HepG2 (cell line): ENCODE results near the gene ARFIP1. TPM values are rescaled to one million over a fixed set of nuclear protein-coding genes. Genes with fewer than 3 reads are reported as not detected.
A peak's percentile ranks its signal among the peaks of the same experiment; 100 is the strongest.

Source experiments
- ATAC-seq: fragments of 200-7000 bp; cut with Tn5 transposase; 3 replicates; pipeline ENCODE4 v1.9.1; 2020; ENCODE audit warnings: mild to moderate bottlenecking, moderate library complexity
- BruUV-seq: library from RNA; stranded (reverse); fragments of 400-500 nt; replicated peaks from 2 replicates; lab custom pipeline; 2021; lab: Mats Ljungman, UMichigan
- CTCF ChIA-PET: fragments of 300-600 bp; formaldehyde crosslinking; extraction: SDS; loops from one replicate; lab custom pipeline; 2021; ENCODE audit warnings: low total read pairs, inconsistent platforms, low intra/inter-chr PET ratio; lab: Yijun Ruan, JAX
- POLR2A ChIA-PET: fragments of 350-600 bp; sonication (Branson Sonifier 250); formaldehyde crosslinking; loops from one replicate; lab custom pipeline; 2020; ENCODE audit warnings: antibody characterized with exemption, inconsistent platforms; lab: Yijun Ruan, JAX
- DNase-seq: peaks from one replicate; pipeline ENCODE4 v3.0.0-alpha.2; 2015; ENCODE audit warnings: low spot score
- FAIRE-seq: peaks from 3 replicates; lab custom pipeline; 2011; peaks lifted over from hg19 to GRCh38; lab: Jason Lieb, UNC
- H2AFZ ChIP-seq: one replicate; pipeline ENCODE4 v1.6.1; 2011; ENCODE audit warnings: low read length, inconsistent platforms
- H3K27ac ChIP-seq: fragments of 300-600 bp; 3 replicates; pipeline ENCODE4 v1.8.0; 2011; ENCODE audit warnings: mixed run types, mild to moderate bottlenecking, mixed read lengths, low read length, inconsistent platforms; ENCODE audit not compliant: insufficient read depth; ENCODE audit errors: extremely low read length
- H3K27me3 ChIP-seq, 2 experiments: fragments of 200-600 bp in 1 of 2; 2 replicates in 1 of 2; 3 replicates in 1 of 2; pipeline versions ENCODE4 v1.6.0 to v1.8.0; 2011; ENCODE audit warnings: low read length in 2 of 2, mild to moderate bottlenecking in 2 of 2, moderate library complexity in 2 of 2, inconsistent platforms in 1 of 2; ENCODE audit not compliant: insufficient read depth in 2 of 2, control insufficient read depth in 1 of 2
- H3K36me3 ChIP-seq, 2 experiments: fragments of 200-600 bp in 1 of 2; replicated peaks in 1 of 2; 2 replicates in 1 of 2; 3 replicates in 1 of 2; pipeline versions ENCODE4 v1.5.1 to v1.8.0; 2011; ENCODE audit warnings: low read length in 2 of 2, inconsistent platforms in 1 of 2; ENCODE audit not compliant: insufficient read depth in 2 of 2, control insufficient read depth in 1 of 2
- H3K4me1 ChIP-seq: 2 replicates; pipeline ENCODE4 v1.5.1; 2012; ENCODE audit warnings: low read length, inconsistent platforms; ENCODE audit not compliant: insufficient read depth
- H3K4me2 ChIP-seq: 2 replicates; pipeline ENCODE4 v1.6.0; 2011; ENCODE audit warnings: low read depth, low read length, inconsistent platforms
- H3K4me3 ChIP-seq, 3 experiments: fragments of 200-600 bp in 1 of 3; sonication (generic), shearing (Covaris generic) in 1 of 3; replicated peaks in 1 of 3; 2 replicates each; pipeline ENCODE4 v1.5.1; 2011 to 2016; ENCODE audit warnings: low read length in 3 of 3, inconsistent platforms in 2 of 3, low read depth in 2 of 3, mild to moderate bottlenecking in 2 of 3, control low read depth in 1 of 3, mixed read lengths in 1 of 3; ENCODE audit not compliant: insufficient read depth in 1 of 3
- H3K79me2 ChIP-seq: one replicate; pipeline ENCODE4 v1.6.1; 2011; ENCODE audit warnings: low read length, inconsistent platforms; ENCODE audit not compliant: insufficient read depth
- H3K9ac ChIP-seq: 2 replicates; pipeline ENCODE4 v1.6.0; 2011; ENCODE audit warnings: mild to moderate bottlenecking, low read depth, low read length, inconsistent platforms; ENCODE audit not compliant: insufficient read depth
- H3K9me3 ChIP-seq: 2 replicates; pipeline ENCODE4 v1.5.1; 2012; ENCODE audit warnings: mild to moderate bottlenecking, low read length
- H4K20me1 ChIP-seq: 2 replicates; pipeline ENCODE4 v1.6.0; 2011; ENCODE audit warnings: inconsistent platforms, mild to moderate bottlenecking, low read length, moderate library complexity; ENCODE audit not compliant: insufficient read depth
- DMAP1 ChIP-seq: IDR thresholded peaks from 2 replicates; pipeline ENCODE4 v1.6.1; 2016
- NR2F2 ChIP-seq: IDR thresholded peaks from 2 replicates; pipeline ENCODE4 v1.6.1; 2012; ENCODE audit warnings: low read depth, inconsistent platforms, borderline replicate concordance
- RARA ChIP-seq: IDR thresholded peaks from 2 replicates; pipeline ENCODE4 v1.6.1; 2016; ENCODE audit warnings: missing genetic modification reagents, missing compliant biosample characterization
- SNRNP70 ChIP-seq: fragments of 200-400 bp; formaldehyde crosslinking; IDR thresholded peaks from 2 replicates; pipeline ENCODE4 v1.6.1; 2017; ENCODE audit warnings: mild to moderate bottlenecking, low read depth, low read length, moderate library complexity
- ZBTB7A ChIP-seq: sonication (generic); formaldehyde crosslinking; IDR thresholded peaks from 2 replicates; pipeline ENCODE4 v1.8.0; 2022; ENCODE audit warnings: mild to moderate bottlenecking, missing genetic modification reagents
- ZFP1 ChIP-seq: IDR thresholded peaks from 2 replicates; pipeline ENCODE4 v1.6.1; 2016
- ZNF30 ChIP-seq: sonication (generic); formaldehyde crosslinking; IDR thresholded peaks from 2 replicates; pipeline ENCODE4 v1.5.0; 2020; ENCODE audit warnings: mild to moderate bottlenecking, missing genetic modification reagents
- ZNF652 ChIP-seq: IDR thresholded peaks from 2 replicates; pipeline ENCODE4 v1.6.1; 2016; ENCODE audit warnings: low read depth, borderline replicate concordance
- ZNF775 ChIP-seq: sonication (generic); formaldehyde crosslinking; IDR thresholded peaks from 2 replicates; pipeline ENCODE4 v1.4.0; 2020; ENCODE audit warnings: missing genetic modification reagents, mild to moderate bottlenecking, moderate library complexity, borderline replicate concordance
- WGBS: methylation state at CpG from one replicate; pipeline ENCODE4 v1.1.6; 2017; ENCODE audit warnings: low lambda C conversion rate; 5-methylcytosine and 5-hydroxymethylcytosine counted together
- in situ Hi-C: cut with HindIII; loops from 2 replicates; pipeline ENCODE4 v1.10.0; 2017; ENCODE audit warnings: low pct_unique_long_range_greater_than_20kb; ENCODE audit not compliant: extremely low pct_ligation_motif_present
- intact Hi-C: fragments of 100-400 bp; cut with micrococcal nuclease; formaldehyde crosslinking; loops from one replicate; pipeline ENCODE4 v1.10.0; 2022; ENCODE audit not compliant: unreplicated experiment
- polyA plus RNA-seq, 8 experiments: library from polyadenylated mRNA; depleted of rRNA in 3 of 8; stranded (reverse) in 7 of 8; unstranded in 1 of 8; fragments of >200 nt; fragmentation: Illumina TruSeq in 4 of 8; extraction: Trizol in 4 of 8; gene quantifications; 2 replicates each; pipeline versions ENCODE4 v1.2.1 to v1.2.3, GENCODE V29; 2011 to 2016; ENCODE audit warnings: low read depth in 4 of 8, missing spikeins in 1 of 8, mixed read lengths in 1 of 8; ENCODE audit not compliant: insufficient read depth in 1 of 8
- total RNA-seq, 5 experiments: library from RNA; depleted of rRNA; stranded (reverse); fragments of >200 nt; fragmentation: Illumina TruSeq; extraction: Trizol; gene quantifications; 2 replicates each; pipeline ENCODE4 v1.2.3, GENCODE V29; 2016; ENCODE audit warnings: low read depth in 1 of 5
- TF ChIP-seq, protein P1 (sequence below): sonication (generic); formaldehyde crosslinking; IDR thresholded peaks from 2 replicates; pipeline ENCODE4 v1.9.0; 2021; ENCODE audit warnings: missing genetic modification reagents, borderline replicate concordance
- TF ChIP-seq, protein P2 (sequence below): sonication (generic); formaldehyde crosslinking; IDR thresholded peaks from 2 replicates; pipeline ENCODE4 v1.5.1; 2020; ENCODE audit warnings: missing genetic modification reagents, mild to moderate bottlenecking, borderline replicate concordance
- TF ChIP-seq, protein P3 (sequence below): sonication (generic); formaldehyde crosslinking; IDR thresholded peaks from 2 replicates; pipeline ENCODE4 v1.4.0; 2020; ENCODE audit warnings: missing genetic modification reagents, borderline replicate concordance
- TF ChIP-seq, protein P4 (sequence below): sonication (generic); formaldehyde crosslinking; IDR thresholded peaks from 2 replicates; pipeline ENCODE4 v1.8.0; 2022; ENCODE audit warnings: missing genetic modification reagents, mild to moderate bottlenecking, inconsistent platforms, borderline replicate concordance

The ARFIP1 gene
- total and polyA plus RNA-seq, 2 of the 13 experiments (the other 11 are each of a cell fraction or from before 2014, with no cell fraction given) = 9.9 to 27.7 TPM

DNA sequence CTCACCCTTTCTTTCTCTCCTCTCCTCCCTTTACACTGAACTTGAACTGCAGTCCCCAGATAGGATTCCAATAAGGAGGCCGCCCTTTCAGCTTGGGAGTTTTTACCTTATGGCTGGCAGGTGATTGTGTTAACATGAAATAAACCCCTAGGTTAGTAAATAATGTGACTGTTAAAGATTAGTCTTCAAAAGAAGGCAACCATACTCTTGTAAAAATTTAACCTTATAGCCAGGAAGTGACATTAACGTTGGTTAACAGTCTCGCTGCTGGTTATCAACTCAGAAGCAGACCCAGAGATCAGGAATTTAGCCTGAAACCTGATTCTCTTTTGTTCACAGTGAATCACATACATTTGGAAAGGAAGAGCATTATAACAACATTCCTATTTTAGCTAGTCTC lies 171.6 kb downstream of the ARFIP1 start:
- peaks cover 0 to 4% of the 10 kb centered on the region in 2 experiments; a peak in 1 of 5 replicates for H3K27me3 ChIP-seq
- H3K4me1 ChIP-seq = peaks cover 22% of the 10 kb centered on the region
- ATAC-seq (peak; percentile 66), FAIRE-seq (no peak), DNase-seq (peak; percentile 29)
- H3K4me2 ChIP-seq = peak overlapping the region; percentile 46
- H4K20me1 ChIP-seq = no peaks in the 10 kb centered on the region
- no TSS peak for BruUV-seq
- no peaks in the 10 kb centered on the region for H3K36me3 ChIP-seq
- H3K27ac ChIP-seq = no peak overlapping the region
- in situ Hi-C loops (no loop called here), intact Hi-C loops (loop anchor here (10.0 kb wide), 2 partner anchors 133 to 177 kb away; partner anchors contain the start of genes ARFIP1 and TIGD4)
- WGBS = 2% methylated on average over 3 of the region's 3 CpGs
- POLR2A ChIA-PET = no interaction called here
- H2AFZ ChIP-seq = no peak overlapping the region
- H3K9me3 ChIP-seq = no peaks in the 10 kb centered on the region
- no peaks in the 10 kb centered on the region for H3K79me2 ChIP-seq
- H3K4me3 ChIP-seq = no peak overlapping the region; a peak in 1 of 6 replicates
- CTCF ChIA-PET = no interaction called here
- H3K9ac ChIP-seq = no peak overlapping the region
- TF ChIP-seq ZNF775 = no peak
- TF ChIP-seq SNRNP70 = no peak
- TF ChIP-seq, protein P1, sequence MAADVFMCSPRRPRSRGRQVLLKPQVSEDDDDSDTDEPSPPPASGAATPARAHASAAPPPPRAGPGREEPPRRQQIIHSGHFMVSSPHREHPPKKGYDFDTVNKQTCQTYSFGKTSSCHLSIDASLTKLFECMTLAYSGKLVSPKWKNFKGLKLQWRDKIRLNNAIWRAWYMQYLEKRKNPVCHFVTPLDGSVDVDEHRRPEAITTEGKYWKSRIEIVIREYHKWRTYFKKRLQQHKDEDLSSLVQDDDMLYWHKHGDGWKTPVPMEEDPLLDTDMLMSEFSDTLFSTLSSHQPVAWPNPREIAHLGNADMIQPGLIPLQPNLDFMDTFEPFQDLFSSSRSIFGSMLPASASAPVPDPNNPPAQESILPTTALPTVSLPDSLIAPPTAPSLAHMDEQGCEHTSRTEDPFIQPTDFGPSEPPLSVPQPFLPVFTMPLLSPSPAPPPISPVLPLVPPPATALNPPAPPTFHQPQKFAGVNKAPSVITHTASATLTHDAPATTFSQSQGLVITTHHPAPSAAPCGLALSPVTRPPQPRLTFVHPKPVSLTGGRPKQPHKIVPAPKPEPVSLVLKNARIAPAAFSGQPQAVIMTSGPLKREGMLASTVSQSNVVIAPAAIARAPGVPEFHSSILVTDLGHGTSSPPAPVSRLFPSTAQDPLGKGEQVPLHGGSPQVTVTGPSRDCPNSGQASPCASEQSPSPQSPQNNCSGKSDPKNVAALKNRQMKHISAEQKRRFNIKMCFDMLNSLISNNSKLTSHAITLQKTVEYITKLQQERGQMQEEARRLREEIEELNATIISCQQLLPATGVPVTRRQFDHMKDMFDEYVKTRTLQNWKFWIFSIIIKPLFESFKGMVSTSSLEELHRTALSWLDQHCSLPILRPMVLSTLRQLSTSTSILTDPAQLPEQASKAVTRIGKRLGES (CRISPR knock-in tag) = no peak
- TF ChIP-seq ZNF652 (CRISPR knock-in tag) = peak; percentile 91
- TF ChIP-seq, protein P2, sequence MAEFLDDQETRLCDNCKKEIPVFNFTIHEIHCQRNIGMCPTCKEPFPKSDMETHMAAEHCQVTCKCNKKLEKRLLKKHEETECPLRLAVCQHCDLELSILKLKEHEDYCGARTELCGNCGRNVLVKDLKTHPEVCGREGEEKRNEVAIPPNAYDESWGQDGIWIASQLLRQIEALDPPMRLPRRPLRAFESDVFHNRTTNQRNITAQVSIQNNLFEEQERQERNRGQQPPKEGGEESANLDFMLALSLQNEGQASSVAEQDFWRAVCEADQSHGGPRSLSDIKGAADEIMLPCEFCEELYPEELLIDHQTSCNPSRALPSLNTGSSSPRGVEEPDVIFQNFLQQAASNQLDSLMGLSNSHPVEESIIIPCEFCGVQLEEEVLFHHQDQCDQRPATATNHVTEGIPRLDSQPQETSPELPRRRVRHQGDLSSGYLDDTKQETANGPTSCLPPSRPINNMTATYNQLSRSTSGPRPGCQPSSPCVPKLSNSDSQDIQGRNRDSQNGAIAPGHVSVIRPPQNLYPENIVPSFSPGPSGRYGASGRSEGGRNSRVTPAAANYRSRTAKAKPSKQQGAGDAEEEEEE = no peak
- TF ChIP-seq ZNF30 (CRISPR knock-in tag) = no peak
- TF ChIP-seq NR2F2 = no peak
- TF ChIP-seq, protein P3, sequence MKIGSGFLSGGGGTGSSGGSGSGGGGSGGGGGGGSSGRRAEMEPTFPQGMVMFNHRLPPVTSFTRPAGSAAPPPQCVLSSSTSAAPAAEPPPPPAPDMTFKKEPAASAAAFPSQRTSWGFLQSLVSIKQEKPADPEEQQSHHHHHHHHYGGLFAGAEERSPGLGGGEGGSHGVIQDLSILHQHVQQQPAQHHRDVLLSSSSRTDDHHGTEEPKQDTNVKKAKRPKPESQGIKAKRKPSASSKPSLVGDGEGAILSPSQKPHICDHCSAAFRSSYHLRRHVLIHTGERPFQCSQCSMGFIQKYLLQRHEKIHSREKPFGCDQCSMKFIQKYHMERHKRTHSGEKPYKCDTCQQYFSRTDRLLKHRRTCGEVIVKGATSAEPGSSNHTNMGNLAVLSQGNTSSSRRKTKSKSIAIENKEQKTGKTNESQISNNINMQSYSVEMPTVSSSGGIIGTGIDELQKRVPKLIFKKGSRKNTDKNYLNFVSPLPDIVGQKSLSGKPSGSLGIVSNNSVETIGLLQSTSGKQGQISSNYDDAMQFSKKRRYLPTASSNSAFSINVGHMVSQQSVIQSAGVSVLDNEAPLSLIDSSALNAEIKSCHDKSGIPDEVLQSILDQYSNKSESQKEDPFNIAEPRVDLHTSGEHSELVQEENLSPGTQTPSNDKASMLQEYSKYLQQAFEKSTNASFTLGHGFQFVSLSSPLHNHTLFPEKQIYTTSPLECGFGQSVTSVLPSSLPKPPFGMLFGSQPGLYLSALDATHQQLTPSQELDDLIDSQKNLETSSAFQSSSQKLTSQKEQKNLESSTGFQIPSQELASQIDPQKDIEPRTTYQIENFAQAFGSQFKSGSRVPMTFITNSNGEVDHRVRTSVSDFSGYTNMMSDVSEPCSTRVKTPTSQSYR (CRISPR knock-in tag) = no peak
- no peak for TF ChIP-seq DMAP1
- TF ChIP-seq, protein P4, sequence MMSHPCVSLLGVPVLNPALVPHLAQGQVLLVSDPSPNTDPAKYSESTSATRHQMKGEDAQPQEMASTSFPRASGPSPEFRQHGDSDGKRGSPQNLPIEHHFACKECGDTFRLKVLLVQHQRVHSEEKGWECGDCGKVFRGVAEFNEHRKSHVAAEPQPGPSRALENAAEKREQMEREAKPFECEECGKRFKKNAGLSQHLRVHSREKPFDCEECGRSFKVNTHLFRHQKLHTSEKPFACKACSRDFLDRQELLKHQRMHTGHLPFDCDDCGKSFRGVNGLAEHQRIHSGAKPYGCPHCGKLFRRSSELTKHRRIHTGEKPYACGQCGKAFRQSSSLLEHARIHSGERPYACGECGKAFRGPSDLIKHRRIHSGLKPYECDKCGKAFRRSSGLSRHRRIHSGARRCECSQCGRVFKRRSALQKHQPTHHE (CRISPR knock-in tag) = no peak
- peak; percentile 74 for TF ChIP-seq RARA (CRISPR knock-in tag)
- no peak for TF ChIP-seq ZFP1 (CRISPR knock-in tag)
- no peak for TF ChIP-seq ZBTB7A (CRISPR knock-in tag)
